ENCODE measurements around the gene ADGRG3.
A peak's percentile ranks its signal among the peaks of the same experiment; 100 is the strongest.

The ADGRG3 gene

GRCh38 chr16:57630931-57631845, 36.9 kb upstream of the ADGRG3 start:
- peak; percentile 57 for DNase-seq

- DNase-seq, result peak; percentile 71
Observed at GRCh38 chr16:57632568-57632967, 35.5 kb upstream of the ADGRG3 start.

- DNase-seq, result no peak
Observed at GRCh38 chr16:57633383-57634064, 34.6 kb upstream of the ADGRG3 start.

- peak; percentile 29 for DNase-seq
Observed at GRCh38 chr16:57634171-57634570, 33.9 kb upstream of the ADGRG3 start.

- no peak for DNase-seq
Observed at GRCh38 chr16:57635266-57636097, 32.6 kb upstream of the ADGRG3 start.

- no peak for DNase-seq
Observed at GRCh38 chr16:57636184-57636583, 31.9 kb upstream of the ADGRG3 start.

- no peak for DNase-seq
Observed at GRCh38 chr16:57637020-57637419, 31.1 kb upstream of the ADGRG3 start.

- DNase-seq, result no peak
Observed at GRCh38 chr16:57637424-57637823, 30.7 kb upstream of the ADGRG3 start.

GRCh38 chr16:57637965-57638364, 30.1 kb upstream of the ADGRG3 start:
- DNase-seq, result no peak

GRCh38 chr16:57638381-57638780, 29.7 kb upstream of the ADGRG3 start:
- no peak for DNase-seq

GRCh38 chr16:57639172-57639887, 28.8 kb upstream of the ADGRG3 start:
- no peak for DNase-seq

GRCh38 chr16:57640185-57640584, 27.9 kb upstream of the ADGRG3 start:
- no peak for DNase-seq

- DNase-seq, result no peak
Observed at GRCh38 chr16:57640612-57641011, 27.5 kb upstream of the ADGRG3 start.

- DNase-seq, result no peak
Observed at GRCh38 chr16:57642160-57643135, 25.7 kb upstream of the ADGRG3 start.

GRCh38 chr16:57643147-57643874, 24.8 kb upstream of the ADGRG3 start:
- no peak for DNase-seq

GRCh38 chr16:57643910-57644309, 24.2 kb upstream of the ADGRG3 start:
- DNase-seq, result no peak

GRCh38 chr16:57644383-57645014, 23.6 kb upstream of the ADGRG3 start:
- DNase-seq, result no peak

- no peak for DNase-seq
Observed at GRCh38 chr16:57645169-57645568, 22.9 kb upstream of the ADGRG3 start.

- no peak for DNase-seq
Observed at GRCh38 chr16:57645691-57646387, 22.3 kb upstream of the ADGRG3 start.

Measured in hematopoietic multipotent progenitor cell treated with erythropoietin and hydrocortisone succinate and interleukin-3 and kit ligand, for 8 days (in vitro differentiated cells).